Left cardiac atrium (tissue), 4 donors: ENCODE measurements around the gene COL19A1. TPM values are rescaled to one million over a fixed set of nuclear protein-coding genes. Genes with fewer than 3 reads are reported as not detected.

Experiments
- ATAC-seq, 2 donors: fragments of 200-7000 bp; cut with Tn5 transposase; one replicate each; pipeline ENCODE4 v1.9.1; 2020; ENCODE audit warnings: mild to moderate bottlenecking in 2 of 2, moderate library complexity in 2 of 2
- DNase-seq: peaks from one replicate; pipeline ENCODE4 v3.0.0-alpha.2; 2020
- intact Hi-C, 2 donors: fragments of 100-400 bp; cut with DNase I; formaldehyde crosslinking; loops; one replicate each; pipeline versions ENCODE4 v1.14.1 to v1.15.1; 2022 to 2023
- total RNA-seq, 2 donors: library from RNA; stranded (reverse); fragmentation: NEBNext Ultra II Directional; extraction: Animal tissue kit (Norgen Biotek cat#: 25700); gene quantifications; one replicate each; pipeline ENCODE4 v1.2.1, GENCODE V29; 2021
- donor health status: DM: no; HTN: yes; CAD: no.
- donor health status: DM: no; HTN: yes; CAD: no; lungs with severe emphysema.
- donor health status: DM: yes; HTN: yes; CAD: no.
- donor health status: Dilated cardiomyopathy.

COL19A1 gene
- total RNA-seq, 2 donors from 2014 or later: 1.9 to 2.5 TPM

GRCh38 chr6:70225055-70225454 lies 358.7 kb downstream of the COL19A1 start:
- peak; percentile 49 to 58 for ATAC-seq
- intact Hi-C loops: no loop called here

GRCh38 chr6:70231311-70231710 lies 365.0 kb downstream of the COL19A1 start:
- no peak for DNase-seq
- intact Hi-C loops: no loop called here
- ATAC-seq: no peak

More at GRCh38 chr6:70225055-70225454, 358.7 kb downstream of the COL19A1 start:
- DNase-seq: no peak

- intact Hi-C loops: no loop called here
- no peak for DNase-seq
- no peak for ATAC-seq
Measured at GRCh38 chr6:70234561-70235236, 368.3 kb downstream of the COL19A1 start.

GRCh38 chr6:70236343-70236742 lies 370.0 kb downstream of the COL19A1 start:
- intact Hi-C loops: no loop called here
- DNase-seq (no peak), ATAC-seq (no peak)

GRCh38 chr6:70241031-70241430 lies 374.7 kb downstream of the COL19A1 start:
- DNase-seq: no peak
- no peak for ATAC-seq
- intact Hi-C loops: no loop called here

- ATAC-seq (no peak), DNase-seq (no peak)
- intact Hi-C loops: no loop called here
Measured at GRCh38 chr6:70241991-70242420, 375.6 kb downstream of the COL19A1 start.

- no peak for ATAC-seq
- DNase-seq: no peak
- intact Hi-C loops: no loop called here
Measured at GRCh38 chr6:70246118-70246517, 379.8 kb downstream of the COL19A1 start.

GRCh38 chr6:70252604-70253003 lies 386.2 kb downstream of the COL19A1 start:
- no peak for DNase-seq
- ATAC-seq: no peak
- intact Hi-C loops: no loop called here

GRCh38 chr6:70253923-70254322 lies 387.6 kb downstream of the COL19A1 start:
- intact Hi-C loops: no loop called here
- no peak for ATAC-seq
- DNase-seq: no peak

- intact Hi-C loops: no loop called here
- ATAC-seq (no peak), DNase-seq (no peak)
Measured at GRCh38 chr6:70254784-70255183, 388.4 kb downstream of the COL19A1 start.

- intact Hi-C loops: no loop called here
- ATAC-seq (no peak), DNase-seq (no peak)
Measured at GRCh38 chr6:70257768-70258273, 391.5 kb downstream of the COL19A1 start.

- intact Hi-C loops: no loop called here
- DNase-seq: no peak
- ATAC-seq: no peak
Measured at GRCh38 chr6:70258483-70258882, 392.1 kb downstream of the COL19A1 start.

Other genes with a start within 250 kb of the COL19A1 start
- gene LMBRD1, start 69.5 kb upstream of the COL19A1 start, total RNA-seq: 10 to 100 TPM; 38.6 to 46.2 TPM